Fibroblast of skin of scalp (primary cell): ENCODE results near the gene APIP.

ENCODE experiments used
- DNase-seq: peaks from one replicate; pipeline ENCODE4 v3.0.0-alpha.2; 2013

Gene APIP

DNA sequence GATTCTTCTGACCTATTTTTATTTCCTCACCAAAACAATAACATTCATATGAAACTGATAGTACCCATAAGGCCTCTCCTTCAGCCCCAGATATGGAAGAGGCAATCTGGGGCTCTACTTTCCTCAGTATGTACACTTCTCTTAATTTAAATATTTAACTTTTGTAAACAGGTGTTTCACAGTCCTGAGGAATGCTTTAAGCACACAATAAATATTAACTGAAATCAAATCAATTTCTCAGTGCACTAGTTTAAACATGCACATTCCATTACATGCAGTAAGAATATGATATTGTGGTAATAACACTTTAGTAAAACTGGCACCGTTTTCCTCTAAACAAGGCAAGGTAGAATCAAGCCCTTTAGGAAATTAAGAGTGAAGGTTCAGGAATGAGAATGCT lies 28.9 kb downstream of the APIP start:
- DNase-seq = no peak

GRCh38 chr11:34886609-34887008 lies 29.6 kb downstream of the APIP start:
- DNase-seq = no peak

GRCh38 chr11:34881900-34882299 lies 34.3 kb downstream of the APIP start:
- DNase-seq = no peak

DNA sequence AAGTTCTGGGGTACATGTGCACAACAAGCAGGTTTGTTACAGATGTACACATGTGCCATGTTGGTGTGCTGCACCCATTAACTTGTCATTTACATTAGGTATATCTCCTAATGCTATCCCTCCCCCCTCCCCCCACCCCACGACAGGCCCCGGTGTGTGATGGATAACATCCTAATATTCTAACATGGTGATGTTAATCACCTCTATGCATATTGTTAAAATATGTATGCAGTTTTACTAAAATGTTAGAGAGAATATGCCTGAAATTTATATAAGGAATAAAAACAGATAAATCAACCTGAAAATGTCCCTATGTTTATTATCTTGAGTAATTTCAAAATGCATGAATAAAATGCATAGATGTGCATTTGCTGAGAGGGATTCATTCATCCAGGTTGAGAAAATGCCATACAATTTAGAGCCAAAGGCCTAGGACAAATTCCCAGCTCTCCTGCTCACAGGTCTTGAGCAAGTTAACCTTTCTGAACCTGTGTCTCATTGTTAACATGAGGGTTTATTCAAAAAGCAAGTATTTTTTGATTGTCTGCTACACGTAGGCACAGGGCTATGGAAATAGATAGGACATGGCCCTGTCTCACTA lies 38.7 kb downstream of the APIP start:
- DNase-seq = no peak

DNA sequence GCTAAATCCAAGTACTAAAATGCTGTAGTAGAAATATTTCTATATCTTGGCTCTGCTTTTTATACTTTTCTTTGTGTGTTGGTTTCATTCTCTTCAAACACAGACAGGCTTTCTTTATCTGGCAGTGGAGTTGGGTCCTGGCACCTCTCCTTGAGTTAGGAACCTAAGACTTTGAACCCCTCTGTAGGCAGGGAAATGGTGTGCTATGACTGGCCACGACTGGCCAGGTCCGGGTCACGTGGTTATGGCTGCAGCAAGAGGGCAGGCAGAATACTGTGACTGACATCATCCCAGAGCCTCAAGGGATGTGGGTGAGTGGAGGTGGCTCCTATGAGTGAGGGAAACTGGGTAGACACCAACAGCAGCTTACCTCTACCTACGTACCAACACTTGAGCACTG lies 42.0 kb downstream of the APIP start:
- DNase-seq = no peak

DNA sequence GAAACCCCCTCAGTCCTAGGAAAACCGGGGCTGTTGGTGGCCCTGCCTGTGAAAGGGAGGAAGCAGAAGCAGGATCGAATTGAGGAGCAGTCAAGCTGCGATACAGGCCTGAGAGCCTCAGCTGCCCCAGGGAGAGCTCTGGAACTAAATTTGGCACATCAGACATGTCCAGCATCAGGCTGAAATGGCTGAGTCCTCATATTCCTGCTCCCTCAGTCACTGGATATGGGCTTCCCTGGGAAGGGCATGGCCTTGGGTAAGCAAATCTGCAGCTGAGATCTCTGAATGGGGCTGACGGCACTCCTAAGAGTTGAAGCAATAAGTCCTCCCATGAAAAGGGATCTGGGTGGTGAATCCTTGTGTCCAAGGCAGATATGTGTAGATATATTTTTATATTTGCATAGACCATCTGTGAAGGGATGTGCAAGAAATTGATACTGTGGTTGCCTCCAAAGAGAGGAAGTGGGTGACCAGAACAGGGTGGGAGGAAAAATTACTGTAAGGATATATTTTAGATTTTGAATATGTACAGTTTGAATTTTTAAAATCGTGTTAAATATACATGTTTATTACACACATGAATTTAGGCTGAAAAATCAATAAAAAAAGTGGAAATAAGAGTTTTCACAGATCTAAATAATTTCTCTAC lies 45.5 kb downstream of the APIP start:
- DNase-seq = no peak

DNA sequence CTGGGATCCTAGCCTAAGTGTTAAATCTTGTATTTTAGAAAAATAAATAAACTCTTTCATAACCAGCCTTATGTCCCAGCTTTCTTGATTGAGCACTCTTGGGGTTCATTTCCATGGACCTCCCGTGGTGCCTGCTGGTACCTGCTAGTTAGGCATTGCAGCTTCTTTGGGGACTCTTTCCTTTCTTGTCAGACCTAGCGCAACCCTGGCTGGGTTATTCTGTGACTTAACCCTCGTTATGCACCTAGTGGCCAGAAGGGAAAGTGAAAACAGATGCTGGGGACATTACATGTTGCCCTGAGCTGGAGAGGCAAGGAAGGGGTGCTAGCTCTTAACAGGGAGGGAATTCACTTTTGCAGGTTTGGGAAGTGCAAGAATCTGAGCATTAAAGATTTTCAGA lies 46.8 kb downstream of the APIP start:
- no peak for DNase-seq

DNA sequence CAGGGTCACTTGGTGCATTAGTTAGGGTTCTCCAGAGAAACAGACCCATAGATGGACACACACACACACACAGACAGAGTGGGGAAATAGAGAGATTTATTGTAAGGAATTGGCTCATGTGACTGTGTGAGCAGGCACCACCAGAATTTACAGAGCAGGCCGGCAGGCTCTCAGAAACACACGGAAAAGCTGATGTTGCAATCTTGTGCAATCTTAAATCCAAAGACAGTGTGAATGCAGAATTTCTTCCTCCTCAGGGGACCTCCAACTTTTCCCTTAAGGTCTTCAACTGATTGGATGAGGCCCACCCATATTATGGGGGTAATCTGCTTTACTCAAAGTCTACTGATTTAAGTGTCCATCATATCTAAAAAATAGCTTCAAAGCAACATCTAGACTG lies 49.8 kb downstream of the APIP start:
- peak; percentile 10 for DNase-seq

DNA sequence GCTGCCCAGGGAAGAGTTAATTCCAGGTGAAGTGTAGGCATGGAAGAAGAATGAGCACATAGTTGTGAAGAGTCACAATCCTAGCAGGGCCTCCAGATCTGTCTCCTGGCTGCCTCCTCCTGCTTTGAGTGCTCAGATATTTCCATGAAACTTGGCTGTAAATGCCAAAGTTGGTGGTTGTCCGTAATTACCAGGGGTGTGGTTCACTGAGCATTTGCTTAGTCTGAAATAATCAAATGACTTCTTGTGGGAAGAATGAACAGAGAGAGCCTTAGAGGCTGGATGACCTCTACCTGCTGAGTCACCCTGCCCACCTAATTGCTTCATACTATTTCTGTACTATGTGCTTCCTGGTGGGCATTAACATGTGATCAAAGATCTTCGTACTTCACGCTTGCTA lies 50.9 kb downstream of the APIP start:
- no peak for DNase-seq

DNA sequence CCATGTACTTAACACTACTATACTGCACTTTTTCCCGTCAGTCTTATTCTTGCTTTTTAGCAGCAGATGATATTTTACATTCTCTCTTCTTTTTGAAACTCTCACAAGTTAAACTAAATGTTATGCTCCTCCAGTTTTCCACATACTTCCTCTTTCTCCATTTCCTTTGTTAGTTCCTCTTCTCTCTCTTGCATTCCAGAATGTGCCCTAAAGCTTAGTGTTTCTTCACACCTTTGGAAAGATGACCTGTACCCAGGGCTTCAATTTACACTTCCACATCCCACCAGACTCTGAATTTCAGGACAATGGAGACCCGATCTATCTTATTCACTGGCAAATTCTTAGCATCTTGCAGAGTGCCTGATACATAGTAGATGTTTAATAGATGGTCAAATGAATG lies 51.8 kb downstream of the APIP start:
- no peak for DNase-seq

DNA sequence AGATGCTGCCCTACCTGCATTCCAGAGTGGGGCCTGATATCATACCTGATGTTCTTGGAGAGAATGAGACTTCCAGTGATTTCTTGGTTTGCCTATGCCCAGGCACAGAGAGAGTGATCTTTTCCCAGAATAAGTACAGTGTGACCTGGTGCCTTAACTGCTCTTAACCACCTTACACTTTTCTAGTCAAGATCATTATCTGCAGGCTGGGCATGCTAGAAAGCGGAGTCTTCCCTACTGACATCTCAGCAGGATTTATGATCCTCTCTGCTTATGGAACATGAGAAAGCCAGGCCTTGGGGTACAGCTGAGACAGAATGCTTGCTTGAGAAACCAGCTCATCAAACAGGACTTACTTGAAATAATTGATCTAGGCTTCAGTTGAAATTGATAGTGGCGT lies 53.1 kb downstream of the APIP start:
- no peak for DNase-seq

GRCh38 chr11:34860518-34860917 lies 55.7 kb downstream of the APIP start:
- DNase-seq = no peak

- DNase-seq = no peak
Measured at GRCh38 chr11:34860034-34860433, 56.1 kb downstream of the APIP start.

DNA sequence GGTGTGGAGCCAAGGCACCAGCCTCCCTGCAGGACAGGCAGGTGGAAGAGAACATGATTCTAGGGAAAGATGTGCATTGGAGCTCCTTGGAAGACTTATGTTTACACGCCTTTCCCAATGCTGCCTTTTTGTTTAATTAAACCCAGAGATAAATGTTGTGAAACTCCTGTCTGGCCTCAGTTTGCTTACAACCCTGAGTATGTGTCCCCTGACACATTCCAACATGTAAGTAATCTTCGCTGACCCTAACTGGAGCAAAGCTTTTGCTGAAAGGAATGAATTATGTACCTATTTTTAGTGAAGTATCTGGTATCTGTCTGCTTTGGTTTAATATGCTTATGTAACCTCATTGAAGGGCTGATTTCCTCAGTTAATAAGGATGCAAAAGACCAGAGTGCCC lies 56.7 kb downstream of the APIP start:
- DNase-seq = no peak

DNA sequence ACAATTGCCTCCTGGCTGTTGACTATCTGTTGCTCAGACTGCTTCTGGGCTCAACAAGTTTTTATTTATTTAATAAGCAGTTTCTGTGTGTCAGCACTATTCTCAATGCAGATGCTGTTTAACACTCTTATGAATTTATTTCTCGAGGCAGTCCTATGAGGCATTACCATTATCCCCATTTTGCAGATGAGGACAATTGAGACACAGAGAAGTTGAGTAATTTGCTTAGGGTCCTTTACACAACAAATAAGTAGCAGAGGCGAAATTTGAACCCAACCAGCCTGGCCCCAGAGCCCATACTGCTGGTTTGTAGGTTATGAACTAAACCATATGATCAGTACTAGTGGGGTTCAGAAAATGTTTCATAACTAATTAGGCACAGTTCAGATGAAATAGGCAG lies 58.7 kb downstream of the APIP start:
- no peak for DNase-seq

- no peak for DNase-seq
Measured at GRCh38 chr11:34856251-34856650, 59.9 kb downstream of the APIP start.

DNA sequence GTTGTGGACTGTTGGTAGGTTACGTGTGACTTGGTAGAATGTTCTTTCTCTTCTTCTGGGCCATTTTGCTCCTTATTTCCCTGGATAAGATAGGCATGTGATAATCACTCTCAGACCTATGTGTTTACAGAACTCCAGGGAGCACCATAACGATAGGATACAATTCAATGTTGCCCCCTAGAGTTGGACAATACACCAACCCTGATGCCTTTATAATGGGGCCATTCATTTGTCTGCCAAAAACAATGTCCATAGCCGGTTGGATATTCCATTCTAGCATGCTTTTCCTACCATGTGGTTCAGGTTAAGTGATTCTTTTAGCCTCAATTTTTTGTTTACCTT lies 60.5 kb downstream of the APIP start:
- no peak for DNase-seq

- no peak for DNase-seq
Measured at GRCh38 chr11:34855021-34855753, 61.0 kb downstream of the APIP start.

DNA sequence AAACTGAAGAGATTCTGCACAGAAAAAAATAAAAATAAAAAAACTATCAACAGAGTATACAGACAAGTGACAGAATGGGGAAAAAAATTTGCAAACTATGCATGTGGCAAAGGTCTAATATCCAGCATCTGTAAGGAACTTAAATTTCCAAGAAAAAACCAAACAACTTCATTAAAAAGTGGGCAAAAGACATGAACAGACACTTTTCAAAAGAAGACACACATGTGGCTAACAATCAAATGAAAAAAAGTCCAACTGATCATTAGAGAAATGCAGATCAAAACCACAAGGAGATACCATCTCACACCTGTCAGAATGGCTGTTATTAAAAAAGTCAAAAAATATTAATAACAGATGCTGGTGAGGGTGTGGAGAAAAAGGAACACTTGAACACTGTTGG lies 64.3 kb downstream of the APIP start:
- no peak for DNase-seq

GRCh38 chr11:34850334-34850733 lies 65.8 kb downstream of the APIP start:
- no peak for DNase-seq

- DNase-seq = no peak
Measured at GRCh38 chr11:34846467-34846866, 69.7 kb downstream of the APIP start.

GRCh38 chr11:34844463-34845112 lies 71.6 kb downstream of the APIP start:
- no peak for DNase-seq

DNA sequence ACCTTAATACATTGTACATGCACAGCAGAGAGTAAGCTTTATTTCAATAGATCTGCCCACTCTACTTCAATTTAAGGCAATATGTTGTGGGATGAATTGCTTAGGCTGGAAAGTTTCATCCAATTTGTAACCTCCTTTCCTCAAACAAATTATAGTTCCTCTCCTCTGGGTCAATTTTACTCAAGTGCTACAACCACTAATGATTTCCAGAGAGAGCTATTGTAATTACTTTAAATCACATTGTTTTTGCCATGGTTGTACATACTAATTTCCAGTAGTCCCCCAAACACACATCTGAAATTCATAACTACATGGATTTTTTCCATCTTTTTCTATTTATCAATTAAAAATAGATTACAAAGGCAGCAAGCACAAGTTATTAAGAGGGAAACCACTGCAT lies 72.9 kb downstream of the APIP start:
- no peak for DNase-seq
